HuH-7 (cell line): Measurements from ENCODE around the gene B4GALNT3.

Experiments
- DNase-seq: peaks from one replicate; pipeline ENCODE4 v3.0.0; 2011; ENCODE audit warnings: low spot score

B4GALNT3 gene

GRCh38 chr12:468671-469389, 9.1 kb downstream of the B4GALNT3 start:
- no peak for DNase-seq

GRCh38 chr12:470133-470532, 10.4 kb downstream of the B4GALNT3 start:
- no peak for DNase-seq

GRCh38 chr12:473198-473597, 13.5 kb downstream of the B4GALNT3 start:
- DNase-seq: no peak

GRCh38 chr12:473863-474577, 14.3 kb downstream of the B4GALNT3 start:
- no peak for DNase-seq

GRCh38 chr12:475286-475685, 15.5 kb downstream of the B4GALNT3 start:
- no peak for DNase-seq

GRCh38 chr12:479161-479560, 19.4 kb downstream of the B4GALNT3 start:
- no peak for DNase-seq

- DNase-seq: no peak
Measured at GRCh38 chr12:480831-481816, 21.4 kb downstream of the B4GALNT3 start.

- DNase-seq: no peak
Measured at GRCh38 chr12:482061-482460, 22.3 kb downstream of the B4GALNT3 start.

GRCh38 chr12:484096-484495, 24.4 kb downstream of the B4GALNT3 start:
- no peak for DNase-seq

GRCh38 chr12:490260-490659, 30.5 kb downstream of the B4GALNT3 start:
- no peak for DNase-seq

- no peak for DNase-seq
Measured at GRCh38 chr12:495466-495865, 35.7 kb downstream of the B4GALNT3 start.

GRCh38 chr12:496736-497135, 37.0 kb downstream of the B4GALNT3 start:
- no peak for DNase-seq

- no peak for DNase-seq
Measured at GRCh38 chr12:497501-498160, 37.9 kb downstream of the B4GALNT3 start.

- DNase-seq: no peak
Measured at GRCh38 chr12:499837-500458, 40.2 kb downstream of the B4GALNT3 start.

- no peak for DNase-seq
Measured at GRCh38 chr12:501722-502447, 42.1 kb downstream of the B4GALNT3 start.

GRCh38 chr12:503111-503761, 43.5 kb downstream of the B4GALNT3 start:
- no peak for DNase-seq

- no peak for DNase-seq
Measured at GRCh38 chr12:505221-505620, 45.5 kb downstream of the B4GALNT3 start.

GRCh38 chr12:507391-507796, 47.7 kb downstream of the B4GALNT3 start:
- no peak for DNase-seq

GRCh38 chr12:508145-508544, 48.4 kb downstream of the B4GALNT3 start:
- DNase-seq: no peak

GRCh38 chr12:508795-509194, 49.1 kb downstream of the B4GALNT3 start:
- no peak for DNase-seq
